Measurements from ENCODE around the gene ENDOG. TPM values are rescaled to one million over a fixed set of nuclear protein-coding genes. Genes with fewer than 3 reads are reported as not detected.

ENDOG gene
- total RNA-seq, 1 donor from 2014 or later: 24.4 TPM

GRCh38 chr9:128782669-128783068, 35.6 kb upstream of the ENDOG start:
- peaks cover 14% of the 10 kb centered on the region for H3K4me1 Mint-ChIP-seq (ENCODE audit: unreplicated experiment)
- H3K27me3 Mint-ChIP-seq (ENCODE audit: unreplicated experiment): no peaks in the 10 kb centered on the region
- peak overlapping the region; percentile 86 for H3K27ac Mint-ChIP-seq (ENCODE audit: unreplicated experiment)
- no peak for TF ChIP-seq CTCF (IDR thresholded peaks at IDR 0.05)
- peaks cover 5% of the 10 kb centered on the region for H3K9me3 Mint-ChIP-seq (ENCODE audit: unreplicated experiment)
- no peak overlapping the region for H3K4me3 Mint-ChIP-seq (ENCODE audit: unreplicated experiment)
- no peaks in the 10 kb centered on the region for H3K36me3 Mint-ChIP-seq (ENCODE audit: unreplicated experiment)
- no peak for DNase-seq (ENCODE audit: extremely low spot score, unreplicated experiment)

- Mint-ChIP-seq H3K27me3 (ENCODE audit: unreplicated experiment) (no peaks in the 10 kb centered on the region), H3K4me1 (ENCODE audit: unreplicated experiment) (peaks cover 24% of the 10 kb centered on the region), H3K27ac (ENCODE audit: unreplicated experiment) (no peak overlapping the region)
These were observed 32.9 kb upstream of the ENDOG start for GRCh38 chr9:128785427-128785826.

GRCh38 chr9:128786681-128787601, 31.4 kb upstream of the ENDOG start, which contains the start of gene TBC1D13:
TSS of gene TBC1D13 (plus strand) at chr9:128787253. CDS start at chr9:128787354, 101 bp downstream.
- H3K27me3 Mint-ChIP-seq (ENCODE audit: unreplicated experiment): no peaks in the 10 kb centered on the region
- no peak for TF ChIP-seq CTCF (IDR thresholded peaks at IDR 0.05)
- H3K36me3 Mint-ChIP-seq (ENCODE audit: unreplicated experiment): peaks cover 6% of the 10 kb centered on the region
- peak within 1 kb of the TSS; percentile 95 for H3K4me3 Mint-ChIP-seq (ENCODE audit: unreplicated experiment)
- DNase-seq (ENCODE audit: extremely low spot score, unreplicated experiment): peak; percentile 96
- no peaks in the 10 kb centered on the region for H3K9me3 Mint-ChIP-seq (ENCODE audit: unreplicated experiment)
- peak within 1 kb of the TSS; percentile 81 for H3K27ac Mint-ChIP-seq (ENCODE audit: unreplicated experiment)
- peaks cover 24% of the 10 kb centered on the region for H3K4me1 Mint-ChIP-seq (ENCODE audit: unreplicated experiment)

More at GRCh38 chr9:128785427-128785826, 32.9 kb upstream of the ENDOG start:
- TF ChIP-seq CTCF (IDR thresholded peaks at IDR 0.05): no peak
- peaks cover 5% of the 10 kb centered on the region for H3K9me3 Mint-ChIP-seq (ENCODE audit: unreplicated experiment)
- H3K4me3 Mint-ChIP-seq (ENCODE audit: unreplicated experiment): no peak overlapping the region
- no peaks in the 10 kb centered on the region for H3K36me3 Mint-ChIP-seq (ENCODE audit: unreplicated experiment)
- DNase-seq (ENCODE audit: extremely low spot score, unreplicated experiment): no peak

DNA sequence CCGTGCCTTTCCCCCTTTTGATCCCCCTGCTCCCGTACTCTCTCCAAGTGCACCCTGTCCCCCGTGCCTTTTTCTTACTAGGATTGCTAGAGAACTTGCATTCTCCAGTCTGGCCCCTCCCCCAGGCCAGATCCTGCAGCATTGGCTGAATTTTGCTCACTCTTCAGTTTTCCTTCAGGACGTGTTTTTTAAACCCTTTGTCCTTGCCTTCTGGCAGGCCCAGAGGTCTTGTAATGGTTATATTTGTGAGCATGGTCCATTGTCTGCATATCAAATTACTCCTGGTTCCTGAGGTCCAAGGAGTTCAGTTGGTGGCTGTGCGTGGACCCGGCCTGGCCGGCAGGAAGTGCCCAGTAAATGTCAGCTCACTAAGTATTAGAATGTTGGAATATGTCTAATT, 30.6 kb upstream of the ENDOG start:
- Mint-ChIP-seq H3K36me3 (ENCODE audit: unreplicated experiment) (peaks cover 12% of the 10 kb centered on the region), H3K4me3 (ENCODE audit: unreplicated experiment) (peak overlapping the region; percentile 95), H3K9me3 (ENCODE audit: unreplicated experiment) (no peaks in the 10 kb centered on the region), H3K27ac (ENCODE audit: unreplicated experiment) (peak overlapping the region; percentile 79), H3K27me3 (ENCODE audit: unreplicated experiment) (no peaks in the 10 kb centered on the region), H3K4me1 (ENCODE audit: unreplicated experiment) (peaks cover 24% of the 10 kb centered on the region)
- TF ChIP-seq CTCF (IDR thresholded peaks at IDR 0.05): no peak
- DNase-seq (ENCODE audit: extremely low spot score, unreplicated experiment): no peak

- no peaks in the 10 kb centered on the region for H3K9me3 Mint-ChIP-seq (ENCODE audit: unreplicated experiment)
- H3K4me1 Mint-ChIP-seq (ENCODE audit: unreplicated experiment): peaks cover 19% of the 10 kb centered on the region
- TF ChIP-seq CTCF (IDR thresholded peaks at IDR 0.05): no peak
- DNase-seq (ENCODE audit: extremely low spot score, unreplicated experiment): no peak
- H3K4me3 Mint-ChIP-seq (ENCODE audit: unreplicated experiment): peak overlapping the region; percentile 95
- H3K36me3 Mint-ChIP-seq (ENCODE audit: unreplicated experiment): peaks cover 20% of the 10 kb centered on the region
- H3K27me3 Mint-ChIP-seq (ENCODE audit: unreplicated experiment): no peaks in the 10 kb centered on the region
- H3K27ac Mint-ChIP-seq (ENCODE audit: unreplicated experiment): no peak overlapping the region
These were observed 29.9 kb upstream of the ENDOG start for GRCh38 chr9:128788445-128788844.
